Stimulated activated CD8-positive, alpha-beta memory T cell treated with anti-CD3 and anti-CD28 coated beads, Interleukin-4, amount 100 ng/mL, for 1 hour (primary cell): ENCODE measurements around the gene PDLIM5.
"Not testable (repeated sequence)": the region's sequence is repeated elsewhere in the genome, so short reads cannot be mapped to it uniquely, and the experiment has no call there.

Source experiments
- DNase-seq, 2 donors: peaks; one replicate each; pipeline ENCODE4 v3.0.0-alpha.2; 2020; ENCODE audit warnings: low read depth in 2 of 2, low spot score in 1 of 2

PDLIM5 gene

GRCh38 chr4:94489098-94489497, 37.4 kb downstream of the PDLIM5 start:
- DNase-seq: no peak

GRCh38 chr4:94490437-94490836, 38.7 kb downstream of the PDLIM5 start:
- no peak for DNase-seq

- DNase-seq: no peak
These were observed 39.6 kb downstream of the PDLIM5 start for GRCh38 chr4:94491322-94491721.

GRCh38 chr4:94495408-94495807, 43.7 kb downstream of the PDLIM5 start:
- no peak for DNase-seq

- no peak for DNase-seq
These were observed 45.9 kb downstream of the PDLIM5 start for GRCh38 chr4:94497690-94498089.

GRCh38 chr4:94498502-94498901, 46.8 kb downstream of the PDLIM5 start:
- DNase-seq: no peak

GRCh38 chr4:94500685-94501084, 48.9 kb downstream of the PDLIM5 start:
- no peak for DNase-seq

- no peak for DNase-seq
These were observed 52.8 kb downstream of the PDLIM5 start for GRCh38 chr4:94504545-94504944.

- DNase-seq: no peak
These were observed 55.1 kb downstream of the PDLIM5 start for GRCh38 chr4:94506822-94507221.

GRCh38 chr4:94507281-94507680, 55.5 kb downstream of the PDLIM5 start:
- DNase-seq: no peak

- DNase-seq: no peak
These were observed 56.0 kb downstream of the PDLIM5 start for GRCh38 chr4:94507708-94508107.

- no peak for DNase-seq
These were observed 56.6 kb downstream of the PDLIM5 start for GRCh38 chr4:94508296-94508695.

GRCh38 chr4:94508806-94509205, 57.1 kb downstream of the PDLIM5 start:
- DNase-seq: no peak

- DNase-seq: no peak
These were observed 59.8 kb downstream of the PDLIM5 start for GRCh38 chr4:94511591-94511990.

- DNase-seq: not testable (repeated sequence)
These were observed 61.8 kb downstream of the PDLIM5 start for GRCh38 chr4:94513532-94513931.

GRCh38 chr4:94515365-94515764, 63.6 kb downstream of the PDLIM5 start:
- DNase-seq: no peak

GRCh38 chr4:94516067-94516466, 64.3 kb downstream of the PDLIM5 start:
- DNase-seq: no peak

- DNase-seq: no peak
These were observed 65.3 kb downstream of the PDLIM5 start for GRCh38 chr4:94516999-94517398.

- DNase-seq: no peak
These were observed 65.8 kb downstream of the PDLIM5 start for GRCh38 chr4:94517492-94517891.

GRCh38 chr4:94519019-94519418, 67.3 kb downstream of the PDLIM5 start:
- no peak for DNase-seq

GRCh38 chr4:94519925-94520789, 68.4 kb downstream of the PDLIM5 start:
- no peak for DNase-seq

GRCh38 chr4:94523033-94523580, 71.4 kb downstream of the PDLIM5 start:
- DNase-seq: no peak

- DNase-seq: no peak
These were observed 71.9 kb downstream of the PDLIM5 start for GRCh38 chr4:94523617-94524016.
